H1 (cell line): ENCODE data around the gene CIB2. TPM values are rescaled to one million over a fixed set of nuclear protein-coding genes. Genes with fewer than 3 reads are reported as not detected.

ENCODE experiments used
- CTCF ChIA-PET: fragments of 300-600 bp; sonication (Branson Sonifier 250); formaldehyde crosslinking; loops from one replicate; lab custom pipeline; 2021; ENCODE audit not compliant: partially characterized antibody; lab: Charles Lee
- POLR2A ChIA-PET: fragments of 300-600 bp; sonication (Branson Sonifier 250); formaldehyde crosslinking; loops from one replicate; lab custom pipeline; 2021; ENCODE audit warnings: inconsistent platforms; ENCODE audit not compliant: partially characterized antibody; lab: Charles Lee
- DNase-seq, 2 experiments: peaks; one replicate each; pipeline versions ENCODE4 v3.0.0 to v3.0.0-alpha.2; 2010 to 2022; ENCODE audit warnings: low spot score in 2 of 2, low read depth in 1 of 2, mixed read lengths in 1 of 2
- FAIRE-seq: peaks from 2 replicates; lab custom pipeline; 2011; peaks lifted over from hg19 to GRCh38; lab: Jason Lieb, UNC
- H2AFZ ChIP-seq: 2 replicates; pipeline ENCODE4 v1.8.1; 2012; ENCODE audit warnings: low read length, inconsistent platforms
- H2AK5ac ChIP-seq: 2 replicates; pipeline ENCODE4 v1.6.1; 2013; ENCODE audit warnings: low read depth, low read length
- H2BK120ac ChIP-seq: replicated peaks from 2 replicates; pipeline ENCODE3; 2013; ENCODE audit warnings: low read depth, low read length, inconsistent platforms
- H2BK12ac ChIP-seq: 2 replicates; pipeline ENCODE4 v1.6.1; 2013; ENCODE audit warnings: low read depth, low read length
- H2BK15ac ChIP-seq: 2 replicates; pipeline ENCODE4 v1.6.1; 2013; ENCODE audit warnings: low read length
- H2BK20ac ChIP-seq: 2 replicates; pipeline ENCODE4 v1.6.1; 2013; ENCODE audit warnings: low read length
- H2BK5ac ChIP-seq: 2 replicates; pipeline ENCODE4 v1.6.1; 2013; ENCODE audit warnings: low read depth, low read length
- H3K14ac ChIP-seq: 2 replicates; pipeline ENCODE4 v1.6.1; 2013; ENCODE audit warnings: inconsistent platforms; ENCODE audit not compliant: insufficient read length
- H3K18ac ChIP-seq: 2 replicates; pipeline ENCODE4 v1.6.1; 2013; ENCODE audit warnings: low read length; ENCODE audit errors: extremely low read depth
- H3K23ac ChIP-seq: 2 replicates; pipeline ENCODE4 v1.6.1; 2013; ENCODE audit warnings: inconsistent platforms; ENCODE audit not compliant: insufficient read length
- H3K23me2 ChIP-seq: 2 replicates; pipeline ENCODE4 v1.6.1; 2013; ENCODE audit warnings: low read depth, low read length
- H3K27ac ChIP-seq: 2 replicates; pipeline ENCODE4 v1.6.1; 2011; ENCODE audit warnings: low read depth, low read length, inconsistent platforms
- H3K27me3 ChIP-seq, 4 experiments: replicated peaks in 1 of 4; 1 replicate in 1 of 4; 2 replicates in 3 of 4; pipeline versions ENCODE4 v1.6.1 to v1.8.1; 2011 to 2013; ENCODE audit warnings: low read length in 3 of 4, mild to moderate bottlenecking in 3 of 4, inconsistent platforms in 2 of 4, mixed read lengths in 2 of 4, moderate library complexity in 1 of 4; ENCODE audit not compliant: control insufficient read depth in 3 of 4, insufficient read depth in 3 of 4; ENCODE audit errors: extremely low read depth in 1 of 4
- H3K36me3 ChIP-seq, 4 experiments: 2 replicates each; pipeline versions ENCODE4 v1.6.1 to v1.8.1; 2011 to 2013; ENCODE audit warnings: mild to moderate bottlenecking in 4 of 4, low read length in 3 of 4, moderate library complexity in 2 of 4, control low read depth in 1 of 4, inconsistent platforms in 1 of 4; ENCODE audit not compliant: insufficient read depth in 4 of 4, control insufficient read depth in 2 of 4
- H3K4ac ChIP-seq: replicated peaks from 2 replicates; pipeline ENCODE3; 2013; ENCODE audit warnings: low read length, low read depth, mixed read lengths, inconsistent platforms; ENCODE audit not compliant: insufficient read length
- H3K4me1 ChIP-seq, 4 experiments: replicated peaks in 1 of 4; 1 replicate in 1 of 4; 2 replicates in 3 of 4; pipeline versions ENCODE4 v1.6.1 to v1.8.1; 2011 to 2013; ENCODE audit warnings: low read length in 3 of 4, inconsistent platforms in 2 of 4, mixed read lengths in 1 of 4; ENCODE audit not compliant: insufficient read depth in 4 of 4, control insufficient read depth in 3 of 4
- H3K4me2 ChIP-seq, 2 experiments: 2 replicates each; pipeline versions ENCODE4 v1.6.1 to v1.8.1; 2011 to 2013; ENCODE audit warnings: low read depth in 2 of 2, low read length in 2 of 2, control low read depth in 1 of 2, inconsistent platforms in 1 of 2, mild to moderate bottlenecking in 1 of 2; ENCODE audit not compliant: insufficient read depth in 1 of 2
- H3K4me3 ChIP-seq, 4 experiments: fragments of 200-600, 300-600 bp in 1 of 4; sonication (generic), shearing (Covaris generic), sonication (Bioruptor Twin) in 1 of 4; 2 replicates each; pipeline versions ENCODE4 v1.5.1 to v1.8.1; 2011 to 2016; ENCODE audit warnings: low read length in 4 of 4, low read depth in 3 of 4, control low read depth in 2 of 4, inconsistent platforms in 2 of 4, mild to moderate bottlenecking in 2 of 4, mixed read lengths in 1 of 4, moderate library complexity in 1 of 4; ENCODE audit not compliant: insufficient read depth in 2 of 4; ENCODE audit errors: extremely low read depth in 1 of 4
- H3K56ac ChIP-seq: replicated peaks from 2 replicates; pipeline ENCODE3; 2013; ENCODE audit warnings: low read depth, mild to moderate bottlenecking, mixed read lengths, low read length, inconsistent platforms; ENCODE audit not compliant: insufficient read length
- H3K79me1 ChIP-seq: 2 replicates; pipeline ENCODE4 v1.6.1; 2013; ENCODE audit warnings: low read depth, low read length, control low read depth
- H3K79me2 ChIP-seq, 2 experiments: 2 replicates each; pipeline versions ENCODE4 v1.6.1 to v1.8.1; 2012 to 2013; ENCODE audit warnings: low read length in 2 of 2, mild to moderate bottlenecking in 2 of 2, inconsistent platforms in 1 of 2; ENCODE audit not compliant: insufficient read depth in 2 of 2, control insufficient read depth in 1 of 2
- H3K9ac ChIP-seq, 4 experiments: replicated peaks in 1 of 4; 1 replicate in 1 of 4; 2 replicates in 3 of 4; pipeline versions ENCODE4 v1.6.1 to v1.8.1; 2011 to 2013; ENCODE audit warnings: low read depth in 3 of 4, low read length in 3 of 4, control low read depth in 2 of 4, mild to moderate bottlenecking in 2 of 4, moderate library complexity in 2 of 4, inconsistent platforms in 1 of 4; ENCODE audit errors: extremely low read depth in 1 of 4
- H3K9me3 ChIP-seq, 2 experiments: 2 replicates each; pipeline versions ENCODE4 v1.6.1 to v1.8.1; 2012 to 2013; ENCODE audit warnings: mild to moderate bottlenecking in 2 of 2, moderate library complexity in 2 of 2, control low read depth in 1 of 2, inconsistent platforms in 1 of 2, low read depth in 1 of 2, low read length in 1 of 2, mixed read lengths in 1 of 2; ENCODE audit not compliant: insufficient read depth in 2 of 2
- H4K20me1 ChIP-seq, 2 experiments: replicated peaks in 1 of 2; 2 replicates each; pipeline versions ENCODE3 to v1.8.1; 2011 to 2013; ENCODE audit warnings: inconsistent platforms in 2 of 2, low read length in 2 of 2, mild to moderate bottlenecking in 1 of 2; ENCODE audit not compliant: insufficient read depth in 2 of 2, control insufficient read depth in 1 of 2
- H4K5ac ChIP-seq: 2 replicates; pipeline ENCODE4 v1.6.1; 2013; ENCODE audit warnings: low read length, low read depth, mixed read lengths, inconsistent platforms; ENCODE audit not compliant: insufficient read length
- H4K8ac ChIP-seq: 2 replicates; pipeline ENCODE4 v1.8.0; 2013; ENCODE audit warnings: mild to moderate bottlenecking, moderate library complexity, low read length, inconsistent platforms; ENCODE audit not compliant: insufficient read depth; ENCODE audit errors: extremely low read depth
- H4K91ac ChIP-seq: replicated peaks from 2 replicates; pipeline ENCODE3; 2013; ENCODE audit warnings: low read length, mixed read lengths, inconsistent platforms; ENCODE audit not compliant: insufficient read length
- BRCA1 ChIP-seq: IDR thresholded peaks from 2 replicates; pipeline ENCODE4 v1.6.1; 2012; ENCODE audit warnings: low read depth, low read length, improper control_type of control experiment
- CBX5 ChIP-seq: fragments of 300-800, 300-1000 bp; sonication (generic); IDR thresholded peaks from 2 replicates; pipeline ENCODE4 v1.7.1; 2016; ENCODE audit warnings: antibody characterized with exemption, low read length, low read depth
- FOSL1 ChIP-seq: IDR thresholded peaks from 2 replicates; pipeline ENCODE4 v1.6.1; 2011; ENCODE audit warnings: mild to moderate bottlenecking, low read depth, low read length, moderate library complexity; ENCODE audit not compliant: insufficient read depth
- GABPA ChIP-seq: IDR thresholded peaks from 2 replicates; pipeline ENCODE4 v1.6.1; 2011; ENCODE audit warnings: mild to moderate bottlenecking, low read length, moderate library complexity, borderline replicate concordance; ENCODE audit not compliant: insufficient read depth
- KDM4A ChIP-seq: IDR thresholded peaks from one replicate; pipeline ENCODE4 v1.7.1; 2012; ENCODE audit warnings: low read depth, mild to moderate bottlenecking, moderate library complexity, low read length, inconsistent platforms; ENCODE audit not compliant: severe bottlenecking
- KDM5A ChIP-seq: fragments of 200-600 bp; IDR thresholded peaks from 2 replicates; pipeline ENCODE4 v1.7.1; 2012; ENCODE audit warnings: mild to moderate bottlenecking, low read length, inconsistent platforms, mixed read lengths
- SP1 ChIP-seq: IDR thresholded peaks from 2 replicates; pipeline ENCODE4 v1.6.1; 2011; ENCODE audit warnings: low read depth, low read length
- SRF ChIP-seq: IDR thresholded peaks from 2 replicates; pipeline ENCODE4 v1.6.1; 2011; ENCODE audit warnings: mild to moderate bottlenecking, low read depth, low read length, moderate library complexity
- WGBS, 2 experiments: shearing (Covaris generic) in 1 of 2; methylation state at CpG; one replicate each; pipeline versions ENCODE4 v1.1.6 to v1.1.7; 2013 to 2015; ENCODE audit warnings: low lambda C conversion rate in 2 of 2, mixed read lengths in 2 of 2, inconsistent platforms in 1 of 2, low coverage in 1 of 2, missing lambda C conversion rate in 1 of 2; ENCODE audit not compliant: insufficient replicate concordance in 2 of 2, insufficient coverage in 1 of 2, insufficient read length in 1 of 2; ENCODE audit errors: extremely low coverage in 1 of 2, missing lambda C conversion rate in 1 of 2; 5-methylcytosine and 5-hydroxymethylcytosine counted together
- polyA plus RNA-seq, 7 experiments: library from polyadenylated mRNA; depleted of rRNA in 3 of 7; stranded (reverse) in 5 of 7; unstranded in 2 of 7; fragments of >200 nt in 5 of 7; fragments of 200-250 nt in 2 of 7; gene quantifications; 1 replicate in 5 of 7; 2 replicates in 1 of 7; 4 replicates in 1 of 7; pipeline versions ENCODE4 v1.2.1 to v1.2.3, GENCODE V29; 2011 to 2013; ENCODE audit warnings: missing spikeins in 2 of 7, mixed read lengths in 2 of 7
- total RNA-seq: library from RNA; stranded (reverse); fragmentation: NEBNext Ultra II Directional; extraction: Animal tissue kit (Norgen Biotek cat#: 25700); gene quantifications from 2 replicates; pipeline ENCODE4 v1.2.1, GENCODE V29; 2021
- TF ChIP-seq, protein P1 (sequence below): IDR thresholded peaks from 2 replicates; pipeline ENCODE4 v1.6.1; 2011; ENCODE audit warnings: low read length, improper control_type of control experiment

Gene CIB2
- total and polyA plus RNA-seq, 2 of the 8 experiments (the other 6 are each of a cell fraction or from before 2014, with no cell fraction given), result 41.5 to 45.8 TPM

DNA sequence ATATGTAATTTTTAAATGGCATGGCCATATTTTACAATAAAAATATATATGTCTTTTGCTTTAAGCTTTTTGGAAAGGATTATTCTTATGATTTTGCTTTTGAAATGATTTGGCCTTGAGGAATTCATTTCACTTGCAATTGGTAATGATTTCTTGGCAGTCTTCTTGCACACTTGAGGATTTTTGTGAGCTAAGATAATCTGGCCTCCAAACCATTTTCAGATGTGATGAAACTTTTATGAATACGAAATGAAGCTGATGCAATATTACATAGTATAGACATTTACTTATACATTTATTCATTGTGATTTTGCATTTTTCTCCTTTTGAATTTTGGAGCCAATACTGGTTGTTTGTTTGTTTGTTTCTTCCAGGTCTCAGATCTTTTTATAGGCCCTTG, 45.3 kb downstream of the CIB2 start:
- H3K4me2 ChIP-seq, result no peak overlapping the region
- H2BK120ac ChIP-seq, result no peak overlapping the region
- no peaks in the 10 kb centered on the region for H3K23me2 ChIP-seq
- no peak overlapping the region for H4K91ac ChIP-seq
- no peak overlapping the region for H2AK5ac ChIP-seq
- no peak overlapping the region for H3K14ac ChIP-seq
- WGBS, 2 experiments, result 79% methylated on average over 1 of the region's 1 CpG; no CpG with 5 or more reads in 1 of the 2 experiments
- H3K4me3 ChIP-seq, result no peak overlapping the region
- DNase-seq, result no peak
- H3K79me1 ChIP-seq, result no peaks in the 10 kb centered on the region
- no peak overlapping the region for H3K56ac ChIP-seq
- no peak overlapping the region for H4K5ac ChIP-seq
- no peak overlapping the region for H2BK15ac ChIP-seq
- no peak for FAIRE-seq
- no peaks in the 10 kb centered on the region for H3K9me3 ChIP-seq
- no peaks in the 10 kb centered on the region for H4K20me1 ChIP-seq
- no peak overlapping the region for H2AFZ ChIP-seq
- H3K27ac ChIP-seq, result no peak overlapping the region
- no peak overlapping the region for H3K18ac ChIP-seq
- no peaks in the 10 kb centered on the region; a peak in 1 of 7 replicates for H3K27me3 ChIP-seq
- no peak for TF ChIP-seq SRF
- TF ChIP-seq GABPA, result no peak
- TF ChIP-seq, protein P1, sequence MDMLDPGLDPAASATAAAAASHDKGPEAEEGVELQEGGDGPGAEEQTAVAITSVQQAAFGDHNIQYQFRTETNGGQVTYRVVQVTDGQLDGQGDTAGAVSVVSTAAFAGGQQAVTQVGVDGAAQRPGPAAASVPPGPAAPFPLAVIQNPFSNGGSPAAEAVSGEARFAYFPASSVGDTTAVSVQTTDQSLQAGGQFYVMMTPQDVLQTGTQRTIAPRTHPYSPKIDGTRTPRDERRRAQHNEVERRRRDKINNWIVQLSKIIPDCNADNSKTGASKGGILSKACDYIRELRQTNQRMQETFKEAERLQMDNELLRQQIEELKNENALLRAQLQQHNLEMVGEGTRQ, result no peak
- no peak for TF ChIP-seq FOSL1
- TF ChIP-seq KDM5A, result no peak
- TF ChIP-seq CBX5, result no peak
- no peak for TF ChIP-seq KDM4A
- no peak for TF ChIP-seq BRCA1
- no peak for TF ChIP-seq SP1
- ChIA-PET POLR2A (interaction anchor here (0.7 kb wide), 1 partner anchor 16 kb away, joined by 3 read pairs; no protein-coding TSS in a partner anchor), CTCF (interaction anchor here (0.7 to 2.7 kb wide), 5 partner anchors 24 to 126 kb away, joined by 3 to 7 read pairs (median 3); no protein-coding TSS in a partner anchor)
- no peak overlapping the region for H3K4ac ChIP-seq
- H2BK12ac ChIP-seq, result no peak overlapping the region
- no peak overlapping the region for H3K9ac ChIP-seq
- H2BK20ac ChIP-seq, result no peak overlapping the region
- no peak overlapping the region for H4K8ac ChIP-seq
- no peaks in the 10 kb centered on the region for H3K79me2 ChIP-seq
- H3K4me1 ChIP-seq, result 0 out of 7 replicates have a peak, but pooled peaks cover 0 to 4% (median 0%) of the 10 kb centered on the region in 4 experiments
- no peak overlapping the region for H2BK5ac ChIP-seq
- H3K36me3 ChIP-seq, result no peaks in the 10 kb centered on the region
- no peak overlapping the region for H3K23ac ChIP-seq
